Measurements from ENCODE around the gene DBNL.

The DBNL gene

GRCh38 chr7:44105832-44106231 lies 61.3 kb downstream of the DBNL start:
- H3K4me3 ChIP-seq (ENCODE audit: low read depth, low read length): peak overlapping the region; percentile 75
- peaks cover 8% of the 10 kb centered on the region for H3K36me3 ChIP-seq (replicated peaks)
- no peak overlapping the region for H3K27ac ChIP-seq
- in situ Hi-C loops (cut with HindIII; ENCODE audit: low pct_ligation_motif_present, low sequenced_read_pairs): no loop called here
- H3K27me3 ChIP-seq (replicated peaks): no peaks in the 10 kb centered on the region
- DNase-seq: no peak
- TF ChIP-seq CTCF (IDR thresholded peaks at IDR 0.05; ENCODE audit: low read depth, low read length, missing control alignments): no peak

DNA sequence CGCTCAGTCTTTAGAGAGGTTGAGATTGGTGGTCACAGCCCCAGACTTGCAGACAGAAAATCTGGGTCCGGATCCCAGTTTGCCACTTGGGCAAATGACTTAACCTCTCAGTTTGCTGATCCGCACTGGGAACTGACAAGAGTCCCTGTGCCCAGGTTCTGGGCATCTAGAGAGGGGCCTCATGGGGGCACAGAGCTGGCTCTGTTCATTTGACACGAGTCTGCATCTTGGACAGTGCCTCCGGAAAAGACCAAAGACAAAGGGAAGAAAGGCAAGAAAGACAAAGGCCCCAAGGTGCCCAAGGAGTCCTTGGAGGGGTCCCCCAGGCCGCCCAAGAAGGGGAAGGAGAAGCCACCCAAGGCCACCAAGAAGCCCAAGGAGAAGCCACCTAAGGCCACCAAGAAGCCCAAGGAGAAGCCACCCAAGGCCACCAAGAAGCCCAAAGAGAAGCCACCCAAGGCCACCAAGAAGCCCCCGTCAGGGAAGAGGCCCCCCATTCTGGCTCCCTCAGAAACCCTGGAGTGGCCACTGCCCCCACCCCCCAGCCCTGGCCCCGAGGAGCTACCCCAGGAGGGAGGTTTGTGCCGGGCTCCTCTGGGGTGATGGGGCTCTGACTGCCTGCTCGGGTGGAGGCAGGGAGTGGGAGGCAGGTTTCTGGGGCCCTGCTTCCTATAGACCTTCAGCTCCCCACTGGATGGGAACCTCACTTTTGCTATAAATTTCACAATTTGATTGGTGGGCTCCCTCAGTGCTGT lies 62.0 kb downstream of the DBNL start:
- DNase-seq: no peak
- in situ Hi-C loops (cut with HindIII; ENCODE audit: low pct_ligation_motif_present, low sequenced_read_pairs): no loop called here
- Histone ChIP-seq H3K36me3 (replicated peaks) (peaks cover 14% of the 10 kb centered on the region), H3K4me3 (ENCODE audit: low read depth, low read length) (peak overlapping the region; percentile 75), H3K27me3 (replicated peaks) (no peaks in the 10 kb centered on the region), H3K27ac (no peak overlapping the region)
- no peak for TF ChIP-seq CTCF (IDR thresholded peaks at IDR 0.05; ENCODE audit: low read depth, low read length, missing control alignments)

- no peaks in the 10 kb centered on the region for H3K27me3 ChIP-seq (replicated peaks)
- no peak for TF ChIP-seq CTCF (IDR thresholded peaks at IDR 0.05; ENCODE audit: low read depth, low read length, missing control alignments)
- H3K27ac ChIP-seq: no peak overlapping the region
- H3K4me3 ChIP-seq (ENCODE audit: low read depth, low read length): no peak overlapping the region
- in situ Hi-C loops (cut with HindIII; ENCODE audit: low pct_ligation_motif_present, low sequenced_read_pairs): no loop called here
- H3K36me3 ChIP-seq (replicated peaks): peaks cover 19% of the 10 kb centered on the region
- DNase-seq: no peak
These were observed 62.8 kb downstream of the DBNL start for GRCh38 chr7:44107116-44107960.

- no peak for DNase-seq
- Histone ChIP-seq H3K36me3 (replicated peaks) (peaks cover 19% of the 10 kb centered on the region), H3K27me3 (replicated peaks) (no peaks in the 10 kb centered on the region), H3K27ac (no peak overlapping the region), H3K4me3 (ENCODE audit: low read depth, low read length) (no peak overlapping the region)
- TF ChIP-seq CTCF (IDR thresholded peaks at IDR 0.05; ENCODE audit: low read depth, low read length, missing control alignments): no peak
- in situ Hi-C loops (cut with HindIII; ENCODE audit: low pct_ligation_motif_present, low sequenced_read_pairs): no loop called here
These were observed 63.7 kb downstream of the DBNL start for GRCh38 chr7:44107961-44108767.

- no peak for TF ChIP-seq CTCF (IDR thresholded peaks at IDR 0.05; ENCODE audit: low read depth, low read length, missing control alignments)
- Histone ChIP-seq H3K4me3 (ENCODE audit: low read depth, low read length) (no peak overlapping the region), H3K27me3 (replicated peaks) (no peaks in the 10 kb centered on the region), H3K27ac (no peak overlapping the region), H3K36me3 (replicated peaks) (peaks cover 25% of the 10 kb centered on the region)
- no peak for DNase-seq
- in situ Hi-C loops (cut with HindIII; ENCODE audit: low pct_ligation_motif_present, low sequenced_read_pairs): no loop called here
These were observed 64.6 kb downstream of the DBNL start for GRCh38 chr7:44108768-44109750.

All from brain microvascular endothelial cell (primary cell).